HFF-Myc (cell line): ENCODE data around the gene KCNC4.

ENCODE experiments used
- DNase-seq: peaks from one replicate; pipeline ENCODE4 v3.0.0-alpha.2; 2011; ENCODE audit warnings: low read depth; ENCODE audit errors: extremely low read depth
- H3K4me3 ChIP-seq: replicated peaks from 2 replicates; pipeline ENCODE4 v1.5.1; 2011; ENCODE audit warnings: low read depth, mild to moderate bottlenecking, control low read depth, low read length
- CTCF ChIP-seq: IDR thresholded peaks from 2 replicates; pipeline ENCODE4 v1.5.1; 2012; ENCODE audit warnings: mild to moderate bottlenecking, low read depth, low read length, control low read depth; ENCODE audit errors: missing control alignments

KCNC4 gene

GRCh38 chr1:110223581-110223980 lies 13.5 kb downstream of the KCNC4 start:
- TF ChIP-seq CTCF = no peak
- no peak overlapping the region for H3K4me3 ChIP-seq
- DNase-seq = no peak

GRCh38 chr1:110224240-110224995 lies 14.3 kb downstream of the KCNC4 start:
- no peak for DNase-seq
- H3K4me3 ChIP-seq = no peak overlapping the region
- TF ChIP-seq CTCF = no peak

- no peak for DNase-seq
- no peak for TF ChIP-seq CTCF
These were observed 15.1 kb downstream of the KCNC4 start for GRCh38 chr1:110225212-110225611.

GRCh38 chr1:110225756-110226404 lies 15.8 kb downstream of the KCNC4 start:
- DNase-seq = no peak
- no peak for TF ChIP-seq CTCF
- H3K4me3 ChIP-seq = no peak overlapping the region

More at GRCh38 chr1:110225212-110225611, 15.1 kb downstream of the KCNC4 start:
- H3K4me3 ChIP-seq = no peak overlapping the region

GRCh38 chr1:110227774-110228173 lies 17.7 kb downstream of the KCNC4 start:
- no peak overlapping the region for H3K4me3 ChIP-seq
- DNase-seq = no peak
- no peak for TF ChIP-seq CTCF

- TF ChIP-seq CTCF = no peak
- DNase-seq = no peak
- no peak overlapping the region for H3K4me3 ChIP-seq
These were observed 18.3 kb downstream of the KCNC4 start for GRCh38 chr1:110228381-110228780.

GRCh38 chr1:110228869-110229268 lies 18.8 kb downstream of the KCNC4 start:
- DNase-seq = no peak
- TF ChIP-seq CTCF = no peak
- H3K4me3 ChIP-seq = no peak overlapping the region
